Measurements from ENCODE around the gene SSTR3.
A peak's percentile ranks its signal among the peaks of the same experiment; 100 is the strongest.

SSTR3 gene

DNA sequence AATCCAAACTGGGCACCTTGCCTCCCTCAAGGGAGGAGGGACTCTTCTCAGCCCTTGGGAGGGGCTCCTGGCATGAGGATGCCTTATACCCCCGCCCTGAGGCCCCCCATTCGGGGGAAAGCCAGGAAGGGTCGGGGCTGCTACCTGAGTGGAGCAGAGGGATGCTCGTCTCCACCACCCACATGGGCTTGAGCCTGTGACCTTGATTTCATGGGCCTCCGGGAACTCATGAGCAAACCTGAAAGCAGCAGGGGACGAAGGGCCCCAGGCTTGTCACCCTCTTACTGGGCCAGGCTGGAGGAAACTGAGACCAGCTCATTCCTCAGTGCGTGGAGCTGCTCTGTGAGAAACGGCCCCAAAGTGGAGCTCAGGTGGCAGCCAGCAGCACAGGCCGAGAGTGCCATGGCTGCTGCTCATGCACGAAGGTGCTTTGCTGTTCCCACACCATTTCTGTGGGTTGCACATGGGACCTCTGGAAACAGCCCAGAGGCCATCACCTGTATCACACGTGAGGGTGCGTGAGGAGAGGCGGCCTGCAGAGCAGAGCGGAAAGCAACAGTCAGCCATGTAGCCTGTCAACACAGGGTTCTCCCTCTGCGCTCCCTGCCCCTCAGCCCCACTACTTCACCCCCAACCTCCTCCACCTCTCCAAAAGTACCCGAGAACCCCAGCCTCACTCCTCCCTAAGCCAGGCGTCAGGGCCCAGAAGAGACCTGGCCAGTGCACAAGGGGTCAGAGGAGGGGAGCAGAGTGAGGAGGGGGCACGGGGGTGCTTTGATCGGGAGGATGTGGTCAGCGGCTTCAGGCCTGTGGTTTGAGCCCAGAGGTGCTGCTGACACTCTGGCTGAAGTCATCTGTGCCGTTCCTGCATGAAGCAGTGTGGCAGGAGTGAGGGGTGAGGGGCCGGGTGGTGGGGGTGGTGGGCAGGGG is 48.4 kb downstream of the SSTR3 start:
- DNase-seq, result peak; percentile 95

DNA sequence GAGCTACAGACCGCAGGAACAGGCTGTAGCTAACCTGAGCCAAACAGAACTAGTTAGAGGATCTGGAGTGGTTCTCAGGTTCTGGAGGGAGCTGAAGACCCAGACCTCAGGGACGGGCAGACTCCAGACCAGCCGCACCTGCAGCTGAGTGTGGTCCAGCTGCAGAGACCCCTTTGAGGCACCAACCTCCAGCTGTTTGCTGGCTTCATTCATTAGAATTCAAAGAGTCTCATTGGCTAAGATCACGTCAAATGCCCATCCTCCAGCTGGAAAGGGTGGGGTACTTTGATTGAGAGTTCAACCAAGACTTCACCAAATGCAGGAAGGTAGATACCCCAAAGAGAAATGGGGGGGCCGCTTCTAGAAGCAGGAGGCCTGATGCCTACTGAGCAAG is 49.2 kb downstream of the SSTR3 start:
- DNase-seq, result no peak

DNA sequence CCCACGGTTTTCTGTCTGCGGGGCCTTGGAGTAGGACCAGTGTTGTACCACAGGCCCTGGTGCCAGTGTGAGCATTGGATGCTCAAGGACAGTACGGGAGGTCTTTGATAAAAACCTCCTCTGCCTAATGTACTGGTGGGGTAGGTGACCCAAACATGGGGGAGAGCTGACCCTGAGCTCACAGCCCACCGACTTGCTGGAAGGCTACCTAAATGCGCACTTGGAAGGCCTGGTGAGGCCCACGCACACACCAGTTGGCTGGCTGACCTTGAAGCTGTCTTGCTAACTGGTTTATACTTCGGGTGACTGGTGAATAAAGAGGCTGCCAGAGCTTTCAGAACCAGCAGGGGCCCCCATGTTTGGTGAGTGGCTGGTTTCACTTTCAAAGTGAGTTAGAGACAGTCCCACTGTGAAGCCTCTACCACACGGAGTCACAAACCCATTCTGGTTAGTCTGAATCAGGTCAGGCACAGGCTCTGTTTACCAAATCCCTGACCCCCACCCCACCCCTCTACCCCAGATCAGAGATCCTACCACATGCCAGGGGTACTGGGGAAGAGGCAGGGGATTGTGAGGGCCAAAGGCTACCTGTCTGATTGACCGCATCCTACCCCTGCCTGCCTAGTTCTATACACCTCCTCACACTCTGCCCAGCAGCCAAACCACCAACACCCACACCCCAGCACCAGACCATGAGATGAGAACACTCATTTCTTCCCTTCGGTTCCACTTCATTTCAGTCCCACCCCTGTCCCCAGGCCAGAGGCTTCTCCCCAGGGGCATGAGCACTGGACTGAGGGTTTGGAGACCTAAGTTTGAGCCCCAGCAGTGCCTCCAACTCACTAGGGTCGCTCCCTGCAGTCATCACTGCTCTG is 49.8 kb downstream of the SSTR3 start:
- DNase-seq, result peak; percentile 96

DNA sequence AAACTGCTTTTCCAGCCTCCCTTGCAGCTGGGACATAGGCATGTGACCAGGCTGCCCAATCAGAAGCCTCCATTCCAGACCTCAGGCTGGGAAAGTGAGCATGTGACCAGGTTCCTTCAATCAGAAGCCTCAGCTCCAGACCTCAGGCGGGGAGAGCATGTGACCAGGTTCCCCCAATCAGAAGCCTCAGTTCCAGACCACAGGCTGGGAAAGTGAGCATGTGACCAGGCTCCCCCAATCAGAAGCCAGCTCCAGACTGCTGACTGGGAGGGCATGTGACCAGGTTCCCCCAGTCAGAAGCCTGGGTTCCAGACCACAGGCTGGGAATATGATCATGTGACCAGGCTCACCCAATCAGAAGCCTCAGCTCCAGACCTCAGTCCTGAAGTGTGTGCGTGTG is 50.8 kb downstream of the SSTR3 start:
- peak; percentile 77 for DNase-seq

DNA sequence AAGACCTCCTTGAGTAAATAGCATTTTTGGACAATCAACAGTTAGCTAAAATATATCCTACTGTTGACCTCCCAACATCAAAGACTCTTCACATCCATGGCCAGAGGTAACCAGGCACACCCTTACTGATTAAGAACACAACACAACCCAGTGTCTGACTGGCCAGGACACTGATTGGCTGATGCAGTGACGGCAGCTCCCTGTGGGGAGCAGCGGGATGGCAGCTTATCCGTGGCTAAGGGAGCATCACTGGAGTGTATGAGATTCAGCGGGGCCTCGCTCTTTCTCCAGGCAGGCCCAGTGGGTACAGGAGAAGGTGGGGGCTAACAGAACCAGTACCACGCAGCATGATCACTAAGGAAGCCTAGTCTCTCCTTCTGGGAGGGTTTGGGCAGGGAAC is 52.2 kb downstream of the SSTR3 start:
- no peak for DNase-seq

DNA sequence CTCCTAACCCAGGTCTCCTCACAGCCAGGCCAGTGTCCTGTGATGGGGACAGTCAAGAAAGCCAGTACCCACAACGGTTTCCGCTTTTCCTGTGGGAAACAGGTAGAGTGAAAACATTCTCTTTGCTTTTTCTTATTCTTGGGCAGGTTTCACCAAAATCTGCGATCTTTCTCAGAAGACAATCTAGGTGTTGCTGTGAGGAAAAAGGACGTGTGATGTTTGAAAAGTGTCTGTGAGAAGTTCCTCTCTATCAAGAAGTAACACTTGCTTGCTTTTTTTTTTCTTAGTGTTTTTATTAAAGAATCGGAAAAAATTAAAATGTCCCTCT is 53.4 kb downstream of the SSTR3 start:
- DNase-seq, result no peak

DNA sequence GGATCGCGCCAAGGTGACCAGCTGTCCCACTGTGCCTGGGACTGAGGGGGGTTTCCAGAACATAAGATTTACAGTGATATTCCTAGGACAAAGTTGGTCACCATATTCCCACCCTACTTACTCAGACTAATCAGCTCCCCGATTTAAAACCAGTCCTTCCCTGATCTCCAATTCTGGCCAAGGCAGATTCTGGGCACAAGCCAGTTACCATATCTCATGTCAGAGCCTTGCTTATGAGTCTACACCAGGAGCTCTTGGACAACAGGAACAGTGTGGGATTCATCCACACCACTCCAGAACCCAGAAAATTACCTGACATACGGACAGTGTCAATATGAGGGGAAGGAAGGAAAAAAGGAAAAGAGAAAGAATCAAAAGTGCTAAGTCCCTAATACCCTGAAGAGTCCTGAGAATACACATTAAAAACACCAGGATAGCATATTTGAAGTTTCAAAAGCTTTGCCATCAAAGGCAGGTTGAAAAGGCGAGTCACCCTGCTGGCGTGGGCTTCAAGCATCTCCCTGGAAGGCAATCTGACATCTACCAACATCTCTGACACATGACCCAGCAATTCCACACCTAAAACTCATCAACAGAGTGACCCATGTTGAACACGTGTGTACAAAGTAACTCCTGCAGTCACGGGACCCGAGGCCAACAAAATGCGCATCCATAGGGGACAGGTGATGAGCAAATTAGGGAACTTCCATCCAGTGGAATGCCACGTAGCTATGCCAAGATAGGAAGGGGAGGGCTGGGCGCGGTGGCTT is 54.6 kb downstream of the SSTR3 start:
- no peak for DNase-seq

DNA sequence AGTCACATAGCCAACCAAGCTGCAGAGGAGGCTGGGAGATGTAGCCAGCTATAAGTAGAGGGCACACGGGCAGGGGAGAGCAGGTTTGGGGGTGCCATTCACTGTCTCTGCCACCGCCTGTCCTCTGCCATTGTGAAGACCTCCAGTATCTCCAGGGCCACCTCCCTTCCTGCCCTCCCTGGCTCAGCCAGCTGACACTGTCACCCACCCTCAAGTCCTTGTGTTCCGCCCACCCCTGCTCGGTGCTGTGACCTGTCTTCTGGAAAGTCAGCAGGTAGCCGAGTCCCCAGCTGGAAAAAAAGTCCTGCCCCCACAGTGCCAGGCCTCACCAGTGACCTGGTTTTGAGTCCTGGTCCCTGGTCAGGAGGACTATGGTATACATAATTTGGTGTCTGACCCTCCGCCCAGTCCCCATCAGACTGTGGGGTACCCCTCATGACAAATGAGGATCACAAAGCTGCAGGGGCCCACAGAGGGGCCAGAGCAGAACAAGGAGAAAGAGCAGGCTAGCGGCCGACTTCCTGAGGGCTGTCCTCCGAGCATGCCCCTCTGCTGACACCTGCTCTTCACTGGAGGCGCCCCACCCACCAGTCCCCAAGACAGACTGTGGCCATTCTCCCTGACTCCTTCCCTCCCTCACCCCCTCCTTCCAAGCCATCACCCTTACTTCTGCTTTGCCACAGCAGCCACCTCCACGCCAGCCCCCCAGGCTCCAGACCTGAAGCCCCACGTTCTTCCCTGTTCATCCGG is 55.4 kb downstream of the SSTR3 start:
- no peak for DNase-seq

DNA sequence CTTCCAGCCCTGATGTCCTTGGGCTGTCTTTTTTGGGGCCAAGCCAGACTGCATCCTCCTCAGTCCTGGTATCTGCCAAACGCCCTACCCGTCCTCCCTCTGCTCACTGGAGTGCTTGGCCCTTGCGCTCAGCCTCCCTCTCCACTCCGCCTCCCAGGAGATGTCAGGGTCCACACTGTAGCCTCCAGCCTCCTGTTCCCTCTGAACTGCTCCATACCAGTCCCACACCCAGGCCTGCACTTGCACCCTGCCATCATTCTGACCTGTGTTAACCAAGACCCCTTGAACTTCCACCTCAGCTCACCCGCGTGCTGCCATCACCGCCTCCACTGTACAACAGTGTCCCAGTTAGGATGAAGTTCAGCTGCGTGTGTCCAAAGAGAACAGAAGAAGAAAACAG is 56.3 kb downstream of the SSTR3 start:
- no peak for DNase-seq

DNA sequence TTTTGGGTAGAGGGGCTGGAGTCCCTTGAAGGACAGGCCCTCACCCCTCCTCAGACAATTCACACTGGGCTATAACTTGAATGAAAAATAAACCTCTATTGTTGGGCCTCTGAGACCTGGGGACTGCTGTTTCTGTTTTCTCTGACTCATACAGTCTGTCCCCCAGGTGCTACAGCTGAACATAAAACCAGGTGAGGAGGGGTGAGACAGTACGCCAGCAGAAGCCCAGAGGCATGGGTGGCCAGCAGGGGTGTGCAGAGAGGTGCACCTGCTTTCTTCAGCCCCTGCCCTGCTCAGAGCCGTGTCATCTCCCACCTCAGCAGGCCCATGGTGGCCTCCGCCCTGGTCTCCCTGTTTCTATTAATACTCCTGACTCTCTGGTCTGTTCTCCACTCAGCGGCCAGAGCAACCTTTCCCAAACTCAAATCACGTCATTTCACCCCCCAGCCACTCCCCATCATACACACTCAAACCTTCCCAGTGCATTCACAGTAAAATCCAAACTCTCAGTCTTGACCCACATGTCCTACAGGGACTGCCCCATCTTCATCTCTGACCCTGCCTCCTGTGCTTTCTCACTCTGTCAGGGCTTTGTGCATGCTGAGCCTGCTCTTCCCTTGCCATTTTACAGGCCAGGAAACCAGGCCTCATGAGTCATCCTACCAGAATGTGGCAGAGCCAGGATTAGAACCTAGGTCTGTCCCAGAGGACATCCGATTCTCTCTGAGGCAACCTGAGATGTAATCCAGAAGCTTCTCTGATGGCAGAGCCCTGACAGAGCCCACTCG is 57.2 kb downstream of the SSTR3 start:
- DNase-seq, result peak; percentile 80
